Measurements from ENCODE around the gene SMU1.
"Not testable (repeated sequence)": the region's sequence is repeated elsewhere in the genome, so short reads cannot be mapped to it uniquely, and the experiment has no call there.

Gene SMU1

DNA sequence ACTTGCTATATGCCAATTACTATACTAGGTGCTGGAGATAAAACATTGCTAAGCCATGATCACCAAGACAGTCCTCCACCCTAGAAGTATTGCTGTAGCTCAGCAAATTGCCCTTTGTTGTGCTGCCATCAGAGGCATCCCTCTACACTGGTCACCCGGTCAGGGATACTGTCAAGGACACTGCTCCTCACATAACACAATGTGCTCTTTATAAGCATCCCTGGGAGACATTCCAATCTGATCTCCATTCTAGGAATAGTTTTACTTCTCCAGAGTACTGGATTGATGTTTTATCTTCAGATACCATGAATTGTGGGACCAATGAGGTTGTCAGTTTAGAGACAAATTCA is 61.8 kb downstream of the SMU1 start:
- Histone ChIP-seq H3K27ac (ENCODE audit: low read length) (no peak overlapping the region), H3K4me3 (ENCODE audit: low read length) (no peak overlapping the region), H3K27me3 (ENCODE audit: control insufficient read depth, insufficient read depth, low read length) (no peaks in the 10 kb centered on the region), H3K4me1 (ENCODE audit: control insufficient read depth, insufficient read depth, low read length) (peaks cover 3% of the 10 kb centered on the region), H3K36me3 (ENCODE audit: control insufficient read depth, insufficient read depth, low read length) (no peaks in the 10 kb centered on the region), H3K9me3 (ENCODE audit: control insufficient read depth, insufficient read depth, low read length) (no peaks in the 10 kb centered on the region)
- no peak for DNase-seq (ENCODE audit: low read depth, low spot score)
- no CpG with 5 or more reads among the region's 1 CpG for WGBS (ENCODE audit: insufficient coverage, insufficient read length)

- Histone ChIP-seq H3K4me1 (ENCODE audit: control insufficient read depth, insufficient read depth, low read length) (peaks cover 3% of the 10 kb centered on the region; the same call in 1 of the 2 replicates), H3K36me3 (ENCODE audit: control insufficient read depth, insufficient read depth, low read length) (no peaks in the 10 kb centered on the region), H3K27me3 (ENCODE audit: control insufficient read depth, insufficient read depth, low read length) (no peaks in the 10 kb centered on the region), H3K9me3 (ENCODE audit: control insufficient read depth, insufficient read depth, low read length) (no peaks in the 10 kb centered on the region), H3K27ac (ENCODE audit: low read length) (no peak overlapping the region), H3K4me3 (ENCODE audit: low read length) (no peak overlapping the region)
- WGBS (ENCODE audit: insufficient coverage, insufficient read length), result no CpG with 5 or more reads among the region's 2 CpGs
- DNase-seq (ENCODE audit: low read depth, low spot score), result no peak
Measured at GRCh38 chr9:33013962-33014664, 62.4 kb downstream of the SMU1 start.

DNA sequence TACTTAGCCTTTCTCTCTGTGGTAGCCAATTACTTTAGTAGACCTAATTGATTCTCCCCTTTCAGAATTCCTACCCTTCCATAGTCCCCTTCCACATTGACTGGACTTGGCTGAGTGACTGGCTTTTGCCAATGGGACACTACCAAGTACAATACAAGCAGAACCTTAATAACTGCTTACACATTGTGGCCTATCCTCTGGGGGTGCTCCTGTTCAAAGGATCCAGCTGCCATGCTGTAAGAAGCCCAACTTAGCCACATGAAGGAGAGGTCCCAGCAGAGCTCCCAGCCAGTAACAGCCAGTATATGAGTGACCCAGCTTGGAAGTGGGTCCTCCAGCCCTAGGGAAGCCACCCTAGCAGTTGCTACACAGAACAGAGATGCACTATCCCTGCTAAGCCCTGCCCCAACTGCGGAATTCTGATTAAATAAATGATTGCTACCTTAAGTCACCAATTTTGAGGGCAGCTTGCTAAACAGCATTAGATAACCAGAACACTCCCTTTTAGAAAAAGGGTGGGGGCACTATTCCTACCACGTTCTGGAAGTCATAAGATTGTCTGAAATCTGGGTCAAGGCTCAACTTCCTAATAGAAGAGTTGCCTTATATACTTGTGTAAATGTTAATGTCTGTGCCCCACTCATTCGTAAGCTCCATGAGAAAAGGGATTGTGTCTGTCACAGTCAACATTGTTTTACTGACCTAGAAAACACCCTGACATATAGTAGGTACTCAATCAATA is 64.0 kb downstream of the SMU1 start:
- DNase-seq (ENCODE audit: low read depth, low spot score), result no peak

DNA sequence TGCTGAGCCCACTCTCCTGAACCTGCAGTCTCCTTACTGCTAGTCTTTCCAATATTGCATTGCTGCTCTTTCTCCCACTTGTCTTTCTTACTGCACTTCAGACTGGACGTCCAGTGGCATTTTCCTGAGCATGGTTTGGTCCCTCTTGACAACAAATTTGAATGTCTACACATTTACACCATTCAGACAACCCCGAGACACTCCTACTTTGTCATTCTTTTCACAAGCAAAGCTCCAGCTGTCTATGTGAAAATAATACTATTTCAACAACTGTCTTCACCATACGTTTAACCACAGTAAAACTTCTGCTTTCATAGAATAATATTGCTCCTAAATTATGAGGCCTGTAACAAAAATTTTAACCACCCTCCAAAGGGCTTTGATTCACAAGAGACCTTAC is 64.6 kb downstream of the SMU1 start:
- Histone ChIP-seq H3K27me3 (ENCODE audit: control insufficient read depth, insufficient read depth, low read length) (no peaks in the 10 kb centered on the region), H3K27ac (ENCODE audit: low read length) (no peak overlapping the region), H3K4me3 (ENCODE audit: low read length) (no peak overlapping the region), H3K4me1 (ENCODE audit: control insufficient read depth, insufficient read depth, low read length) (peaks cover 3% of the 10 kb centered on the region; the same call in 1 of the 2 replicates), H3K36me3 (ENCODE audit: control insufficient read depth, insufficient read depth, low read length) (no peaks in the 10 kb centered on the region), H3K9me3 (ENCODE audit: control insufficient read depth, insufficient read depth, low read length) (no peaks in the 10 kb centered on the region)
- WGBS (ENCODE audit: insufficient coverage, insufficient read length), result no CpG with 5 or more reads among the region's 3 CpGs
- no peak for DNase-seq (ENCODE audit: low read depth, low spot score)

More for the DNA sequence above, 64.0 kb downstream of the SMU1 start:
- Histone ChIP-seq H3K4me1 (ENCODE audit: control insufficient read depth, insufficient read depth, low read length) (peaks cover 3% of the 10 kb centered on the region; the same call in 1 of the 2 replicates), H3K9me3 (ENCODE audit: control insufficient read depth, insufficient read depth, low read length) (no peaks in the 10 kb centered on the region), H3K27ac (ENCODE audit: low read length) (no peak overlapping the region), H3K27me3 (ENCODE audit: control insufficient read depth, insufficient read depth, low read length) (no peaks in the 10 kb centered on the region), H3K36me3 (ENCODE audit: control insufficient read depth, insufficient read depth, low read length) (no peaks in the 10 kb centered on the region), H3K4me3 (ENCODE audit: low read length) (no peak overlapping the region)
- WGBS (ENCODE audit: insufficient coverage, insufficient read length), result no CpG with 5 or more reads among the region's 3 CpGs

GRCh38 chr9:33007755-33008154 is 68.7 kb downstream of the SMU1 start:
- no peaks in the 10 kb centered on the region for H3K9me3 ChIP-seq (ENCODE audit: control insufficient read depth, insufficient read depth, low read length)
- no CpG with 5 or more reads among the region's 4 CpGs for WGBS (ENCODE audit: insufficient coverage, insufficient read length)
- H3K4me3 ChIP-seq (ENCODE audit: low read length), result no peak overlapping the region
- no peaks in the 10 kb centered on the region for H3K27me3 ChIP-seq (ENCODE audit: control insufficient read depth, insufficient read depth, low read length)
- H3K36me3 ChIP-seq (ENCODE audit: control insufficient read depth, insufficient read depth, low read length), result no peaks in the 10 kb centered on the region
- H3K4me1 ChIP-seq (ENCODE audit: control insufficient read depth, insufficient read depth, low read length), result no peaks in the 10 kb centered on the region
- no peak for DNase-seq (ENCODE audit: low read depth, low spot score)
- no peak overlapping the region for H3K27ac ChIP-seq (ENCODE audit: low read length)

DNA sequence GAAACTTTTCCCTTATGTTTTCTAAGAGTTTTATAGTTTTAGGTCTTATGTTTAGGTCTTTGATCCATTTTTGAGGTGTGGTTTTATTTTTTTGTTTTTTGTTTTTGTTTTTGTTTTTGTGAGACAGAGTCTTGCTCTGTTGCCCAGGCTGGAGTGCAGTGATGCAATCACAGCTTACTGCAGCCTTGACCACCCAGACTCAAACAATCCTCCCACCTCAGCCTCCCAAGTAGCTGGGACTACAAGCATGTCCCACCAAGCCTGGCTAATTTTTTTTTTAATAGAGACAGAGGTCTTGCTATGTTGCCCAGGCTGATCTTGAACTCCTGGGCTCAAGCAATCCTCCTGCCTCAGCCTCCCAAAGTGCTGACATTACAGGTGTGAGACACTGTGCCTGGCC is 71.1 kb downstream of the SMU1 start:
- not testable (repeated sequence) for H3K36me3 ChIP-seq (ENCODE audit: control insufficient read depth, insufficient read depth, low read length); DNase-seq (ENCODE audit: low read depth, low spot score)

DNA sequence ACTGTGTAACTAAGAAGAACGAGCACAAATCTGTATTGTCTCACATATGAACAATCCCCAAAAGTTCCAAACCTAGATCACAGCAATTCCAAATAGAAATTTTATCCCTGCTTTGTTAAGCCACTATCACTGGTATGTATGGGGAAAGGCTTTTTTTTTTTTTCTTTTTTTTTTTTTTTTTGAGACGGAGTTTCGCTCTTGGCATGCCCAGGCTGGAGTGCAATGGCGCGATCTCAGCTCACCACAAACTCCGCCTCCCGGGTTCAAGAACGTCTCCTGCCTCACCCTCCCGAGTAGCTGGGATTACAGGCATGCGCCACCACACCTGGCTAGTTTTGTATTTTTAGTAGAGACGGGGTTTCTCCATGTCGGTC is 75.8 kb downstream of the SMU1 start:
- peak overlapping the region; percentile 71; the same call in 1 of the 2 replicates for H3K4me3 ChIP-seq (ENCODE audit: low read length)
- no CpG with 5 or more reads among the region's 12 CpGs for WGBS (ENCODE audit: insufficient coverage, insufficient read length)
- not testable (repeated sequence) for H3K27ac ChIP-seq (ENCODE audit: low read length)

More for the DNA sequence above, 71.1 kb downstream of the SMU1 start:
- H3K27ac ChIP-seq (ENCODE audit: low read length); H3K9me3 ChIP-seq (ENCODE audit: control insufficient read depth, insufficient read depth, low read length); H3K4me3 ChIP-seq (ENCODE audit: low read length); H3K27me3 ChIP-seq (ENCODE audit: control insufficient read depth, insufficient read depth, low read length); H3K4me1 ChIP-seq (ENCODE audit: control insufficient read depth, insufficient read depth, low read length): not testable (repeated sequence)

DNA sequence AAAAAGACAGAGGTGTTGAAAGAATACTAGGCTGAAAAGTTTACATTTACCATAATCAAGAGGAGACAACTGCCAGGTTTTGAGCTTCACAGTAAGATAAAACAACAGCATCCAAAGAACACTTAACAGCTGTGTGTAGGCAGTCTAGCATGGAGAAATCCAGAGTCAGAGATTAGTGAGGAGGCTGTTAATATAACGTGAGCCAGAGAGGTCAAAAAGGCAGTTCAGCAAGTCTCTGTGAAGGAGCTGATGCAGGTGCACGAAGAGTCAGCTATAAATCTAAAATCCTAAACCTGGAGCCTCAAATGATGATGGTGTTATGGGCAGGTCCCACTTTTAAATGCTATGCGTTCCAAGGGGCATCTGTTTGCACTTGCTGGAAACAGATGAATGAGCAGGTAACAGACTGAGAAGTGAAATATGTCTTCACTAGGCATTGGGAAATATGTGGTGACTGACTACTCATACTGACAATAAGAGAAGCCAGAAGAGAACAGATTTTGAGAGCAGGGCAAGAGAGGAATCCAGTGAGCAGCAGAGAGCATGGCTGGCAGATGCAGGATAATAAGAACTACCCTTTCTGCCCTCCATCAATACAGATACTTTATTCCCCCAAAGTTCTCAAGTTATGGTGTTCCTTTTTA is 83.8 kb downstream of the SMU1 start:
- H3K9me3 ChIP-seq (ENCODE audit: control insufficient read depth, insufficient read depth, low read length), result no peaks in the 10 kb centered on the region
- H3K27ac ChIP-seq (ENCODE audit: low read length), result no peak overlapping the region
- H3K36me3 ChIP-seq (ENCODE audit: control insufficient read depth, insufficient read depth, low read length), result peaks cover 7% of the 10 kb centered on the region; the same call in 1 of the 2 replicates
- no peaks in the 10 kb centered on the region for H3K4me1 ChIP-seq (ENCODE audit: control insufficient read depth, insufficient read depth, low read length)
- WGBS (ENCODE audit: insufficient coverage, insufficient read length), result no CpG with 5 or more reads among the region's 3 CpGs
- no peak overlapping the region for H3K4me3 ChIP-seq (ENCODE audit: low read length)
- H3K27me3 ChIP-seq (ENCODE audit: control insufficient read depth, insufficient read depth, low read length), result no peaks in the 10 kb centered on the region
- DNase-seq (ENCODE audit: low read depth, low spot score), result no peak

More for the DNA sequence above, 75.8 kb downstream of the SMU1 start:
- H3K27me3 ChIP-seq (ENCODE audit: control insufficient read depth, insufficient read depth, low read length); DNase-seq (ENCODE audit: low read depth, low spot score); H3K36me3 ChIP-seq (ENCODE audit: control insufficient read depth, insufficient read depth, low read length); H3K9me3 ChIP-seq (ENCODE audit: control insufficient read depth, insufficient read depth, low read length); H3K4me1 ChIP-seq (ENCODE audit: control insufficient read depth, insufficient read depth, low read length): not testable (repeated sequence)

DNA sequence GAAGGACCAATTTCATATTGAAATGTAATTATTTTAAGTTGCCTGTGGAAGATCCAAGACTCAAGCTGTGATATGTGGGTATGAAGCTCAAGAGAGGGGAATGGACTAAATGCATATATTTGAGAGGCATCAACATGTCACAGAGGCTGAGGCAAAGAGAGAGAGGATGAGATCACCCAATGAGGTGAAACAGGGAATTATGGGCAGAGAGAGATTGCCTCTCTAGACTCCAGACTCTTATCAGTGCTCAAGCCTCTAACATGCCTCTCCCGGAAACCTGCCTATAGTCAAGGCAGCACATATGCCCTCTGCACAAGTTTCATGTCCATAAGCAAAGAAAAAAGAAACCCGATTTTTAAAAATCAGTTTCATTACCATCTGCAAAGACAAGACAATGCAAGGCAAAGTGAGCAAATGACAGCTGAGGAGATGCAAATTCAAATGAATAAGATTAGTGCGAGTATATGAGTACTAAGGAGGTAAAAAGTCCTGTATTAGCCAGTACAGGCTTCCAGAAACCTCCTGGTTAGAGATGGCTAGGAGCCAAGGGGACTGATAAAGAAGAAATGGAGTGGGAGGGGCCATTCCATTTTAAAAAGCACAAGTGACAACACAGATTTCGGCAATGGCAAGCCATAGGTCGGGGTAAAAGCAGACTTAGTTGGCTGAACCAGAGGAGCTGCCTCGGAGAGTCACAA is 84.4 kb downstream of the SMU1 start:
- peaks cover 10% of the 10 kb centered on the region; the same call in 1 of the 2 replicates for H3K36me3 ChIP-seq (ENCODE audit: control insufficient read depth, insufficient read depth, low read length)
- no CpG with 5 or more reads among the region's 6 CpGs for WGBS (ENCODE audit: insufficient coverage, insufficient read length)
- no peak for DNase-seq (ENCODE audit: low read depth, low spot score)

More for the DNA sequence above, 84.4 kb downstream of the SMU1 start:
- Histone ChIP-seq H3K4me1 (ENCODE audit: control insufficient read depth, insufficient read depth, low read length) (no peaks in the 10 kb centered on the region), H3K27ac (ENCODE audit: low read length) (no peak overlapping the region), H3K27me3 (ENCODE audit: control insufficient read depth, insufficient read depth, low read length) (no peaks in the 10 kb centered on the region), H3K9me3 (ENCODE audit: control insufficient read depth, insufficient read depth, low read length) (no peaks in the 10 kb centered on the region), H3K4me3 (ENCODE audit: low read length) (no peak overlapping the region)
